ENCODE data around the gene GRM1. TPM values are rescaled to one million over a fixed set of nuclear protein-coding genes. Genes with fewer than 3 reads are reported as not detected.

The GRM1 gene
- total and polyA plus RNA-seq, 9 of the 15 experiments (the other 6 are each of a cell fraction or from before 2014, with no cell fraction given), result not detected

DNA sequence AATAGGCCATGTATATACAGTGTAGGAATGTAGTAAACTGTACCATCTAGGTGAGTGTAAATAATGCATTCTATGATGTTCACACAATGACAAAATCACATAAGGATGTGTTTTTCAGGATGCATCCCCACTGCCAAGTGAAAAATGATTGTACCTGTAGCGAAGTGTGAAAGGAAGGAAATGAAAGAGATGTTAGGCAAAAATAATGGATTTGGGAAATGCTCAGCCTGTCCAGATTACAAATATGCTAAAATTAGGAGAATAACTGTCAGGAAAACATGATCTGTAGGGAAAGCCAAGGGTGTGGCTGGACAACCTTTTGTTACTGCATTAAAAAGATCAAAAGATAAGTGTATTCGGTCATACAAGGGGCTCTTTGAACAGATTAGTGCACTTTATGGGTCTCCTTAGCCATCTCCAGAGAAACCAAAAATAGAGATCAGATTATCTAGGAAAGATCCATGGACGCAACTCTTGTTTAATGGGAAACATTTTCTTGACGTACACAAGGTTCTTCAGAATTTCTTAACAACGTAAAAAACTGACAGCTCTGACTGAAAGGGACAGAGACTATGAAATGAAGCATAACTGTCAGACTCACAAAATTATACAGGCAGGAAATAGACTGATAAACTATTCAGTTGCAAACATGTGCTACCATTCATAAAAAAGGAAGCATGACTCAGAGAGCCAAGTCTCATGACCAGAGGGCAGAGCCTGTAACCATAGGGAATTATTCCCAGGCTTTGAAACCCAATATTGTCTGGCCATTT, 261.1 kb downstream of the GRM1 start (continued):
- TF ChIP-seq, protein P1, sequence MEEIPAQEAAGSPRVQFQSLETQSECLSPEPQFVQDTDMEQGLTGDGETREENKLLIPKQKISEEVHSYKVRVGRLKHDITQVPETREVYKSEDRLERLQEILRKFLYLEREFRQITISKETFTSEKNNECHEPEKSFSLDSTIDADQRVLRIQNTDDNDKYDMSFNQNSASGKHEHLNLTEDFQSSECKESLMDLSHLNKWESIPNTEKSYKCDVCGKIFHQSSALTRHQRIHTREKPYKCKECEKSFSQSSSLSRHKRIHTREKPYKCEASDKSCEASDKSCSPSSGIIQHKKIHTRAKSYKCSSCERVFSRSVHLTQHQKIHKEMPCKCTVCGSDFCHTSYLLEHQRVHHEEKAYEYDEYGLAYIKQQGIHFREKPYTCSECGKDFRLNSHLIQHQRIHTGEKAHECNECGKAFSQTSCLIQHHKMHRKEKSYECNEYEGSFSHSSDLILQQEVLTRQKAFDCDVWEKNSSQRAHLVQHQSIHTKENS (CRISPR knock-in tag; IDR thresholded peaks at IDR 0.05), result 0 out of 2 replicates have a peak, but pooled peaks have one; percentile 3
- TF ChIP-seq SMARCE1 (IDR thresholded peaks at IDR 0.05), result no peak
- peak; percentile 93 for TF ChIP-seq FOSL1 (tag; conservative IDR thresholded peaks at IDR 0.05)
- no peak for TF ChIP-seq LEF1 (IDR thresholded peaks at IDR 0.05)
- no peak for TF ChIP-seq FOXJ3 (CRISPR knock-in tag; IDR thresholded peaks at IDR 0.05)
- no peak for TF ChIP-seq ZNF384 (IDR thresholded peaks at IDR 0.05; ENCODE audit: low read depth, low read length)
- TF ChIP-seq NR2C2 (CRISPR knock-in tag; IDR thresholded peaks at IDR 0.05), result no peak
- peak; percentile 38; the same call in 1 of the 2 replicates for TF ChIP-seq NR2C2 (tag; IDR thresholded peaks at IDR 0.05)
- peak; percentile 26; the same call in 1 of the 2 replicates for TF ChIP-seq VEZF1 (CRISPR knock-in tag; IDR thresholded peaks at IDR 0.05)
- no peak for TF ChIP-seq BRD9 (IDR thresholded peaks at IDR 0.05; ENCODE audit: low read depth, partially characterized antibody)
- TF ChIP-seq ZNF76 (CRISPR knock-in tag; IDR thresholded peaks at IDR 0.05; ENCODE audit: borderline replicate concordance), result 0 out of 2 replicates have a peak, but pooled peaks have one; percentile 25
- TF ChIP-seq, protein P2, sequence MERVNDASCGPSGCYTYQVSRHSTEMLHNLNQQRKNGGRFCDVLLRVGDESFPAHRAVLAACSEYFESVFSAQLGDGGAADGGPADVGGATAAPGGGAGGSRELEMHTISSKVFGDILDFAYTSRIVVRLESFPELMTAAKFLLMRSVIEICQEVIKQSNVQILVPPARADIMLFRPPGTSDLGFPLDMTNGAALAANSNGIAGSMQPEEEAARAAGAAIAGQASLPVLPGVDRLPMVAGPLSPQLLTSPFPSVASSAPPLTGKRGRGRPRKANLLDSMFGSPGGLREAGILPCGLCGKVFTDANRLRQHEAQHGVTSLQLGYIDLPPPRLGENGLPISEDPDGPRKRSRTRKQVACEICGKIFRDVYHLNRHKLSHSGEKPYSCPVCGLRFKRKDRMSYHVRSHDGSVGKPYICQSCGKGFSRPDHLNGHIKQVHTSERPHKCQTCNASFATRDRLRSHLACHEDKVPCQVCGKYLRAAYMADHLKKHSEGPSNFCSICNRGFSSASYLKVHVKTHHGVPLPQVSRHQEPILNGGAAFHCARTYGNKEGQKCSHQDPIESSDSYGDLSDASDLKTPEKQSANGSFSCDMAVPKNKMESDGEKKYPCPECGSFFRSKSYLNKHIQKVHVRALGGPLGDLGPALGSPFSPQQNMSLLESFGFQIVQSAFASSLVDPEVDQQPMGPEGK (CRISPR knock-in tag; IDR thresholded peaks at IDR 0.05; ENCODE audit: borderline replicate concordance), result 0 out of 2 replicates have a peak, but pooled peaks have one; percentile 61
- no peak for TF ChIP-seq RAD51 (IDR thresholded peaks at IDR 0.05; ENCODE audit: borderline replicate concordance, low read depth)
- no peak for TF ChIP-seq ZSCAN32 (CRISPR knock-in tag; IDR thresholded peaks at IDR 0.05)
- TF ChIP-seq EWSR1 (IDR thresholded peaks at IDR 0.05; ENCODE audit: borderline replicate concordance, low read depth, partially characterized antibody), result no peak
- no peak for TF ChIP-seq ZNF551 (CRISPR knock-in tag; IDR thresholded peaks at IDR 0.05)
- TF ChIP-seq PCBP1 (IDR thresholded peaks at IDR 0.05; ENCODE audit: low read depth, low read length, poor library complexity, severe bottlenecking), result no peak
- TF ChIP-seq HNRNPH1 (optimal IDR thresholded peaks at IDR 0.05; ENCODE audit: low read depth, low read length), result no peak
- no peak for TF ChIP-seq SMARCB1 (IDR thresholded peaks at IDR 0.05; ENCODE audit: insufficient read length, low read depth)
- TF ChIP-seq GABPA (tag; conservative IDR thresholded peaks at IDR 0.05; ENCODE audit: low read depth), result peak; percentile 61; the same call in 1 of the 2 replicates
- TF ChIP-seq RAD21 (CRISPR knock-in tag; conservative IDR thresholded peaks at IDR 0.05 in 1 of 2, IDR thresholded peaks at IDR 0.05 in 1 of 2), result peak in 1 of 2 experiments; percentile 12; a peak in 1 of 4 replicates
- TF ChIP-seq MYC (IDR thresholded peaks at IDR 0.05; ENCODE audit: low read depth, low read length), result 0 out of 2 replicates have a peak, but pooled peaks have one; percentile 21
- no peak for TF ChIP-seq MYC (CRISPR knock-in tag; IDR thresholded peaks at IDR 0.05; ENCODE audit: borderline replicate concordance, low read depth)
- no peak for TF ChIP-seq ZNF75A (CRISPR knock-in tag; IDR thresholded peaks at IDR 0.05)
